GM12878 (cell line): ENCODE data around the gene IFNAR2. TPM values are rescaled to one million over a fixed set of nuclear protein-coding genes. Genes with fewer than 3 reads are reported as not detected.

ENCODE experiments used
- CBX5 ChIP-seq: sonication (generic); IDR thresholded peaks from 2 replicates; pipeline ENCODE4 v1.6.1; 2016; ENCODE audit warnings: low read depth, moderate library complexity, mild to moderate bottlenecking, inconsistent platforms
- IRF4 ChIP-seq: IDR thresholded peaks from 2 replicates; pipeline ENCODE4 v1.6.1; 2011; ENCODE audit warnings: low read depth, low read length
- JUNB ChIP-seq: IDR thresholded peaks from 2 replicates; pipeline ENCODE4 v1.6.1; 2016; ENCODE audit warnings: antibody characterized with exemption, mild to moderate bottlenecking
- NFIC ChIP-seq: IDR thresholded peaks from 2 replicates; pipeline ENCODE4 v1.6.1; 2012; ENCODE audit warnings: low read depth, mild to moderate bottlenecking, inconsistent platforms, low read length, moderate library complexity
- POLR2AphosphoS5 ChIP-seq: IDR thresholded peaks from 2 replicates; pipeline ENCODE4 v1.6.1; 2011; ENCODE audit warnings: mild to moderate bottlenecking, low read length, inconsistent platforms
- SMAD5 ChIP-seq: IDR thresholded peaks from 2 replicates; pipeline ENCODE4 v1.6.1; 2016; ENCODE audit warnings: antibody characterized with exemption, low read depth
- STAT3 ChIP-seq: IDR thresholded peaks from 2 replicates; pipeline ENCODE4 v1.6.1; 2011; ENCODE audit warnings: low read depth, low read length, improper control_type of control experiment
- TAF1 ChIP-seq: IDR thresholded peaks from 2 replicates; pipeline ENCODE4 v1.6.1; 2011; ENCODE audit warnings: mild to moderate bottlenecking, low read depth, low read length, borderline replicate concordance
- YBX1 ChIP-seq: fragments of 450-650 bp; IDR thresholded peaks from 2 replicates; pipeline ENCODE4 v1.6.1; 2016; ENCODE audit warnings: antibody characterized with exemption
- YY1 ChIP-seq: IDR thresholded peaks from 2 replicates; pipeline ENCODE4 v1.6.1; 2011; ENCODE audit warnings: low read depth, mild to moderate bottlenecking, low read length
- ZNF207 ChIP-seq: fragments of 450-650 bp; IDR thresholded peaks from 2 replicates; pipeline ENCODE4 v1.6.1; 2014; ENCODE audit warnings: antibody characterized with exemption, mild to moderate bottlenecking, borderline replicate concordance
- ZNF24 ChIP-seq: fragments of 450-650 bp; IDR thresholded peaks from 2 replicates; pipeline ENCODE4 v1.6.1; 2017; ENCODE audit warnings: antibody characterized with exemption, mild to moderate bottlenecking
- ZZZ3 ChIP-seq: IDR thresholded peaks from 2 replicates; pipeline ENCODE4 v1.6.1; 2011; ENCODE audit warnings: low read depth; ENCODE audit not compliant: control insufficient read depth, insufficient read length
- polyA plus RNA-seq, 11 experiments: library from polyadenylated mRNA; depleted of rRNA in 4 of 11; unstranded in 6 of 11; stranded (reverse) in 5 of 11; fragments of >200 nt; fragmentation: Nextera tagmentation in 4 of 11; fragmentation: Illumina TruSeq in 1 of 11; extraction: Ambion mirVana in 4 of 11; extraction: Trizol in 1 of 11; gene quantifications; 1 replicate in 1 of 11; 2 replicates in 10 of 11; pipeline versions ENCODE4 v1.2.1 to v1.2.3, GENCODE V29; 2011 to 2016; ENCODE audit warnings: inconsistent platforms in 2 of 11, missing spikeins in 2 of 11, low read depth in 1 of 11
- total RNA-seq, 4 experiments: library from RNA; depleted of rRNA in 3 of 4; stranded (reverse); fragments of >200 nt in 3 of 4; fragmentation: Illumina TruSeq in 1 of 4; extraction: Trizol in 1 of 4; gene quantifications; 2 replicates each; pipeline versions ENCODE4 v1.2.1 to v1.2.3, GENCODE V29; 2013 to 2021
- TF ChIP-seq, protein P1 (sequence below): fragments of 450-650 bp; IDR thresholded peaks from 2 replicates; pipeline ENCODE4 v1.6.1; 2017; ENCODE audit warnings: mild to moderate bottlenecking, moderate library complexity
- TF ChIP-seq, protein P2 (sequence below), 3 experiments: IDR thresholded peaks in 2 of 3; conservative IDR thresholded peaks in 1 of 3; 2 replicates each; pipeline ENCODE4 v1.5.1; 2011; ENCODE audit warnings: low read depth in 3 of 3, low read length in 3 of 3, mild to moderate bottlenecking in 3 of 3, control low read depth in 2 of 3, moderate library complexity in 2 of 3, inconsistent platforms in 1 of 3, mixed read lengths in 1 of 3; ENCODE audit not compliant: control insufficient read depth in 2 of 3, insufficient read depth in 1 of 3; ENCODE audit errors: extremely low read depth in 1 of 3
- TF ChIP-seq, protein P3 (sequence below): fragments of 450-650 bp; formaldehyde crosslinking; IDR thresholded peaks from 2 replicates; pipeline ENCODE4 v1.4.0; 2020; ENCODE audit warnings: mild to moderate bottlenecking, moderate library complexity

The IFNAR2 gene
- total and polyA plus RNA-seq, 10 of the 15 experiments (the other 5 are each of a cell fraction or from before 2014, with no cell fraction given) = 8.5 to 99.7 (median 58.1) TPM

DNA sequence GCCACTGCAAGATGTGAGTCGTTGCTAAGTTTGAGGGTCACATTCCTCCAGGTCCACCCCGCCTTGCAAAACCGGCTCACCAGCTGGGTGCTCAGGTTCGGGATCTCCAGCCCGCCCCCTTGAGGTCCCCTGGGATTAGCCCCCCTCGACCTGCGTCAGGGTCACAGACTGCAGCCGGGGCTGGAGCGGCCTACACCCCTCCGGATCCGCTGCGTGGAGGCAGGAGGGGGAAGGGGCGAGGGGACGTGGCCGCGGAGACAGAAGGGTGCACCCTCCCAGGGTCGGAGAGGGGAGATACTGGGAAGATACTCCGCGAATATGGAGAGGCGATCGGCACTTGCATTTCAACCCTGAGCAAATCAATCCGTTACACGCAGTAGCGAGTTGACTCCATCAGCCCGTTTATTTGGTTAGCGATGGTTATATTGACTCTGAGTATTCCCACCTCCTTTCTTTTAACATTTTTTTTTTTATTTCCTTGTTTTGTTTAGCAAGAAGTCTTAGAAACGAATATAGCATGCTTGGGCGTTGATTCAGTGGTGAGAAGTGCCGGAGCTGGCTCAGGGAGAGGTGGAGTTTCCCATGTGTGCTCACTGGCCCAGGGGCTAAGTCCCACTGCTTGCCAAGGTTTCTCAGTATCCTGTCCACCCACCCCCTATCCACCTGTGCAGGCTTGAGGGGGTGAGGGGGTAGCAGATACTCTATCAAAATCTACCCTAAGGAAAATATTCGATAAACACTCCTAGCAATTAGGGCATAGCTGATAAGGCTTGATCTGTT, 997 bp downstream of the IFNAR2 start (continued):
- TF ChIP-seq, protein P1, sequence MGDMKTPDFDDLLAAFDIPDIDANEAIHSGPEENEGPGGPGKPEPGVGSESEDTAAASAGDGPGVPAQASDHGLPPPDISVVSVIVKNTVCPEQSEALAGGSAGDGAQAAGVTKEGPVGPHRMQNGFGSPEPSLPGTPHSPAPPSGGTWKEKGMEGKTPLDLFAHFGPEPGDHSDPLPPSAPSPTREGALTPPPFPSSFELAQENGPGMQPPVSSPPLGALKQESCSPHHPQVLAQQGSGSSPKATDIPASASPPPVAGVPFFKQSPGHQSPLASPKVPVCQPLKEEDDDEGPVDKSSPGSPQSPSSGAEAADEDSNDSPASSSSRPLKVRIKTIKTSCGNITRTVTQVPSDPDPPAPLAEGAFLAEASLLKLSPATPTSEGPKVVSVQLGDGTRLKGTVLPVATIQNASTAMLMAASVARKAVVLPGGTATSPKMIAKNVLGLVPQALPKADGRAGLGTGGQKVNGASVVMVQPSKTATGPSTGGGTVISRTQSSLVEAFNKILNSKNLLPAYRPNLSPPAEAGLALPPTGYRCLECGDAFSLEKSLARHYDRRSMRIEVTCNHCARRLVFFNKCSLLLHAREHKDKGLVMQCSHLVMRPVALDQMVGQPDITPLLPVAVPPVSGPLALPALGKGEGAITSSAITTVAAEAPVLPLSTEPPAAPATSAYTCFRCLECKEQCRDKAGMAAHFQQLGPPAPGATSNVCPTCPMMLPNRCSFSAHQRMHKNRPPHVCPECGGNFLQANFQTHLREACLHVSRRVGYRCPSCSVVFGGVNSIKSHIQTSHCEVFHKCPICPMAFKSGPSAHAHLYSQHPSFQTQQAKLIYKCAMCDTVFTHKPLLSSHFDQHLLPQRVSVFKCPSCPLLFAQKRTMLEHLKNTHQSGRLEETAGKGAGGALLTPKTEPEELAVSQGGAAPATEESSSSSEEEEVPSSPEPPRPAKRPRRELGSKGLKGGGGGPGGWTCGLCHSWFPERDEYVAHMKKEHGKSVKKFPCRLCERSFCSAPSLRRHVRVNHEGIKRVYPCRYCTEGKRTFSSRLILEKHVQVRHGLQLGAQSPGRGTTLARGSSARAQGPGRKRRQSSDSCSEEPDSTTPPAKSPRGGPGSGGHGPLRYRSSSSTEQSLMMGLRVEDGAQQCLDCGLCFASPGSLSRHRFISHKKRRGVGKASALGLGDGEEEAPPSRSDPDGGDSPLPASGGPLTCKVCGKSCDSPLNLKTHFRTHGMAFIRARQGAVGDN = peak; percentile 62; the same call in 1 of the 2 replicates
- TF ChIP-seq STAT3 = no peak
- TF ChIP-seq ZNF207 = 0 out of 2 replicates have a peak, but pooled peaks have one; percentile 43
- TF ChIP-seq, protein P2, sequence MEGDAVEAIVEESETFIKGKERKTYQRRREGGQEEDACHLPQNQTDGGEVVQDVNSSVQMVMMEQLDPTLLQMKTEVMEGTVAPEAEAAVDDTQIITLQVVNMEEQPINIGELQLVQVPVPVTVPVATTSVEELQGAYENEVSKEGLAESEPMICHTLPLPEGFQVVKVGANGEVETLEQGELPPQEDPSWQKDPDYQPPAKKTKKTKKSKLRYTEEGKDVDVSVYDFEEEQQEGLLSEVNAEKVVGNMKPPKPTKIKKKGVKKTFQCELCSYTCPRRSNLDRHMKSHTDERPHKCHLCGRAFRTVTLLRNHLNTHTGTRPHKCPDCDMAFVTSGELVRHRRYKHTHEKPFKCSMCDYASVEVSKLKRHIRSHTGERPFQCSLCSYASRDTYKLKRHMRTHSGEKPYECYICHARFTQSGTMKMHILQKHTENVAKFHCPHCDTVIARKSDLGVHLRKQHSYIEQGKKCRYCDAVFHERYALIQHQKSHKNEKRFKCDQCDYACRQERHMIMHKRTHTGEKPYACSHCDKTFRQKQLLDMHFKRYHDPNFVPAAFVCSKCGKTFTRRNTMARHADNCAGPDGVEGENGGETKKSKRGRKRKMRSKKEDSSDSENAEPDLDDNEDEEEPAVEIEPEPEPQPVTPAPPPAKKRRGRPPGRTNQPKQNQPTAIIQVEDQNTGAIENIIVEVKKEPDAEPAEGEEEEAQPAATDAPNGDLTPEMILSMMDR (IDR thresholded peaks at IDR 0.05 in 2 of 3, conservative IDR thresholded peaks at IDR 0.05 in 1 of 3; ENCODE audit: control insufficient read depth in 2 of 3, extremely low read depth in 1 of 3, insufficient read depth in 1 of 3, low read depth in 3 of 3, low read length in 3 of 3) = peak in 1 of 3 experiments; percentile 11; a peak in 1 of 6 replicates
- TF ChIP-seq ZZZ3 = no peak
- TF ChIP-seq POLR2AphosphoS5 = peak; percentile 64; the same call in 1 of the 2 replicates
- peak; percentile 60; the same call in 1 of the 2 replicates for TF ChIP-seq TAF1
- TF ChIP-seq, protein P3, sequence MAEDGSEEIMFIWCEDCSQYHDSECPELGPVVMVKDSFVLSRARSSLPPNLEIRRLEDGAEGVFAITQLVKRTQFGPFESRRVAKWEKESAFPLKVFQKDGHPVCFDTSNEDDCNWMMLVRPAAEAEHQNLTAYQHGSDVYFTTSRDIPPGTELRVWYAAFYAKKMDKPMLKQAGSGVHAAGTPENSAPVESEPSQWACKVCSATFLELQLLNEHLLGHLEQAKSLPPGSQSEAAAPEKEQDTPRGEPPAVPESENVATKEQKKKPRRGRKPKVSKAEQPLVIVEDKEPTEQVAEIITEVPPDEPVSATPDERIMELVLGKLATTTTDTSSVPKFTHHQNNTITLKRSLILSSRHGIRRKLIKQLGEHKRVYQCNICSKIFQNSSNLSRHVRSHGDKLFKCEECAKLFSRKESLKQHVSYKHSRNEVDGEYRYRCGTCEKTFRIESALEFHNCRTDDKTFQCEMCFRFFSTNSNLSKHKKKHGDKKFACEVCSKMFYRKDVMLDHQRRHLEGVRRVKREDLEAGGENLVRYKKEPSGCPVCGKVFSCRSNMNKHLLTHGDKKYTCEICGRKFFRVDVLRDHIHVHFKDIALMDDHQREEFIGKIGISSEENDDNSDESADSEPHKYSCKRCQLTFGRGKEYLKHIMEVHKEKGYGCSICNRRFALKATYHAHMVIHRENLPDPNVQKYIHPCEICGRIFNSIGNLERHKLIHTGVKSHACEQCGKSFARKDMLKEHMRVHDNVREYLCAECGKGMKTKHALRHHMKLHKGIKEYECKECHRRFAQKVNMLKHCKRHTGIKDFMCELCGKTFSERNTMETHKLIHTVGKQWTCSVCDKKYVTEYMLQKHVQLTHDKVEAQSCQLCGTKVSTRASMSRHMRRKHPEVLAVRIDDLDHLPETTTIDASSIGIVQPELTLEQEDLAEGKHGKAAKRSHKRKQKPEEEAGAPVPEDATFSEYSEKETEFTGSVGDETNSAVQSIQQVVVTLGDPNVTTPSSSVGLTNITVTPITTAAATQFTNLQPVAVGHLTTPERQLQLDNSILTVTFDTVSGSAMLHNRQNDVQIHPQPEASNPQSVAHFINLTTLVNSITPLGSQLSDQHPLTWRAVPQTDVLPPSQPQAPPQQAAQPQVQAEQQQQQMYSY (CRISPR knock-in tag) = no peak
- no peak for TF ChIP-seq YBX1
- no peak; the same call in 1 of the 2 replicates for TF ChIP-seq JUNB
- TF ChIP-seq IRF4 = 0 out of 2 replicates have a peak, but pooled peaks have one; percentile 5
- no peak for TF ChIP-seq YY1
- no peak for TF ChIP-seq ZNF24
- no peak for TF ChIP-seq CBX5
- TF ChIP-seq SMAD5 = peak; percentile 19; the same call in 1 of the 2 replicates
- 0 out of 2 replicates have a peak, but pooled peaks have one; percentile 7 for TF ChIP-seq NFIC
